AG04449 (cell line): ENCODE data around the gene DYRK2.

Experiments
- CTCF ChIA-PET: fragments of 350-600 bp; formaldehyde crosslinking; extraction: SDS; loops from one replicate; lab custom pipeline; 2021; ENCODE audit warnings: antibody characterized with exemption; lab: Yijun Ruan, JAX
- POLR2A ChIA-PET: fragments of 400-600, 350-600 bp; formaldehyde crosslinking; extraction: SDS; loops from one replicate; lab custom pipeline; 2020; ENCODE audit warnings: antibody characterized with exemption, inconsistent platforms; lab: Yijun Ruan, JAX
- DNase-seq: peaks from one replicate; pipeline ENCODE4 v3.0.0-alpha.2; 2010; ENCODE audit warnings: low read depth, low spot score
- H3K4me3 ChIP-seq: 2 replicates; pipeline ENCODE4 v1.5.1; 2011; ENCODE audit warnings: low read depth, mild to moderate bottlenecking, control low read depth, low read length
- TF ChIP-seq, protein P1 (sequence below): IDR thresholded peaks from one replicate; pipeline ENCODE4 v1.5.1; 2011; ENCODE audit warnings: mild to moderate bottlenecking, moderate library complexity, low read length, control low read depth, inconsistent platforms; ENCODE audit not compliant: insufficient read depth; ENCODE audit errors: missing control alignments

The DYRK2 gene

DNA sequence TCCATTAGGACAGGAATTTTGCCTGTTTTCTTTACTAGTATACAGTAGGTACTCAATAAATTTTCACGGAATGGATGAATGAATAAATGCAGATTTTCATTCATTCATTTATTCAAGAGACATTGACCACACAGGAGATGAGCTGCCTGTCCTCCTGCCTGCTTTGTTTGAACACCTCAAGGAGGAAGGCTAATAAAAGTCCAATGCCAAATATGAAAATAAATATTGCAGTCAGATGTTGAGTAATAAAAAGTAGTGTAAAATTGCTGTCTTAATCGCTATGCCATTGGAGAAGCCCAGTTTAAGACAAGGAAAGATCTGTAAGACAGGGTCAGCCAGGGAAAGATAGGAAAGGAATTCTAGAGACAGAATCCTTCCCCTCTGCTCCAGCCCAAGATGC, 47.4 kb downstream of the DYRK2 start:
- CTCF ChIA-PET, result no interaction called here
- POLR2A ChIA-PET, result no interaction called here
- TF ChIP-seq, protein P1, sequence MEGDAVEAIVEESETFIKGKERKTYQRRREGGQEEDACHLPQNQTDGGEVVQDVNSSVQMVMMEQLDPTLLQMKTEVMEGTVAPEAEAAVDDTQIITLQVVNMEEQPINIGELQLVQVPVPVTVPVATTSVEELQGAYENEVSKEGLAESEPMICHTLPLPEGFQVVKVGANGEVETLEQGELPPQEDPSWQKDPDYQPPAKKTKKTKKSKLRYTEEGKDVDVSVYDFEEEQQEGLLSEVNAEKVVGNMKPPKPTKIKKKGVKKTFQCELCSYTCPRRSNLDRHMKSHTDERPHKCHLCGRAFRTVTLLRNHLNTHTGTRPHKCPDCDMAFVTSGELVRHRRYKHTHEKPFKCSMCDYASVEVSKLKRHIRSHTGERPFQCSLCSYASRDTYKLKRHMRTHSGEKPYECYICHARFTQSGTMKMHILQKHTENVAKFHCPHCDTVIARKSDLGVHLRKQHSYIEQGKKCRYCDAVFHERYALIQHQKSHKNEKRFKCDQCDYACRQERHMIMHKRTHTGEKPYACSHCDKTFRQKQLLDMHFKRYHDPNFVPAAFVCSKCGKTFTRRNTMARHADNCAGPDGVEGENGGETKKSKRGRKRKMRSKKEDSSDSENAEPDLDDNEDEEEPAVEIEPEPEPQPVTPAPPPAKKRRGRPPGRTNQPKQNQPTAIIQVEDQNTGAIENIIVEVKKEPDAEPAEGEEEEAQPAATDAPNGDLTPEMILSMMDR, result no peak
- H3K4me3 ChIP-seq, result no peak overlapping the region
- DNase-seq, result no peak

DNA sequence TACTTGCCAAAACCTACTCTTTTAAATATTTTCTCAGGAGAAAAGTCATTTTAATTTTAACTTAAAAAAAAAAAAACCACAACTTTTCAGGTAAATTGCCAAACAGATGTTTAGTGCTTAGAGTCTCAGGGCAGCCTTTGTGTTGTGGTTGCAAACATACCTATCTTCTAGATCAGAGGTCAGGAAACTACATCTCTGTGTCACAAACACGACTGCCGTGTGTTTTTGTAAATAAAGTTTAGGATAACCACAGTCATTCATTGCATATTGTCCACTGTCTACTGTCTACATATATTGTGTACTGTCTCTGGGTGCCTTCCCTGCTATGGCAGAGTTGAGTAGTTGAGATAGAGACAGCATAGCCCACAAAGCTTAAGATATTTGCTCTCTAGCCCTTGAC, 48.9 kb downstream of the DYRK2 start:
- TF ChIP-seq, protein P1, result no peak
- no peak overlapping the region for H3K4me3 ChIP-seq
- ChIA-PET CTCF (no interaction called here), POLR2A (no interaction called here)
- DNase-seq, result no peak

DNA sequence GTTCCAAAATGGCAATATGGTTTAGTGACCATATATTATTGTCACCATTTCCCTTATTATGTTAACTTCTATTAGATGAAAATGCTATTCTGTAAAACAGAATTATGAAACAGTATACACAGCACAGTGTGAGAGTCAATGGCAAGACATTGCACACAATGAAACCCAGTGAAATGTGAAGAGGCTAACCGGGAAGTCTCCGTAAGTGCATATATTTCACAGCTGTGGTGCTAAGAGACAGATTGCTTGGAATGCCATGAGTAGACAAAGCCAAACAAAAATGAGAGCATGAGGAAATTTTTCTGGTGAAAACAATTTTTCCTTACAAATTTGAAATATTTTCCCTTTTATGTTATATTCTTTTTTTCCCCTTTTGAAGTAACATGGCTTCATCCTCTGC, 49.4 kb downstream of the DYRK2 start:
- ChIA-PET POLR2A (no interaction called here), CTCF (no interaction called here)
- TF ChIP-seq, protein P1, result no peak
- no peak overlapping the region for H3K4me3 ChIP-seq
- no peak for DNase-seq

DNA sequence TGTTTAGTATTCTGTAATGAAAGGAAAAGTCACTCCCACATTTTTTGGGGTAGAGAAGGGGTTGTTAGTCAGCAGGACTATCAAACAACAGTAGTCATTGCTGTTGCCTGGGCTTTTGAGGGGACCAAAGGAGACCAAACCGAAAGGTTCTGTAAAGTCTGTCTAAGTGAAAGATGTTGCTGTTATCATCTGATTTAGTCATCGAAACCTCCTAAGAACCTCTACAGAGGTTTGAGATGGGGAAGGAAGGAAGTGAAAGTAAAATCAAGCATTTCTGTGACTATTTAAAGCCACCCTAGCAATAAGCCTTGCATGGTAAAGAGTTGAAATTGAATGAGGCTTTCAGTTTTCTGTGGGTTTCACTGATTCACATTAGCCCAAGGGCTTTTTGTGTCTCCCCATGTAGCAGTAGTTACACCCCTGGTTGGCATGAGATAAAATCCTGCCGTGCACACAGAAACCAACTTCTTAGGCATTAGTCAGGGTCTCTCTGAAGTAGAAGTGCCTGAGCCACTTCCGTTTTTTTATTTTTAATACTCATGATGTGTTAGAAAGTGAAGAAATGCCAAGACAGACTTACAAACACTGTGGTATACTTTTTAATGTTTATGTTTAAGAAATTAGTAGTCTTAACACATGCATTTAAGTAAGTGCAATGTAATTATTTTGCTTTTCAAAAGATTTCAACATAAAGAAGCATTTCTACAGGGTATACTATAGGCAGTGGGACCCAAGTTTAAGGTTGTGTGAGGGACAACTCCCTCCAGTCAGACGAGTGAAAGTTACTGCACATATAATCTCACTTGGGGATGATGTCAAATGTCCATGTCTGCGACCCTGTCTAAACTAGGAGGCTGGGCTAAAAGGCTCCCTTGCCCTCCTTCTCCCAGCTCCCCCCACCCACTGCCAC, 50.4 kb downstream of the DYRK2 start:
- peak overlapping the region; percentile 21 for H3K4me3 ChIP-seq
- ChIA-PET POLR2A (no interaction called here), CTCF (no interaction called here)
- TF ChIP-seq, protein P1, result no peak
- no peak for DNase-seq

DNA sequence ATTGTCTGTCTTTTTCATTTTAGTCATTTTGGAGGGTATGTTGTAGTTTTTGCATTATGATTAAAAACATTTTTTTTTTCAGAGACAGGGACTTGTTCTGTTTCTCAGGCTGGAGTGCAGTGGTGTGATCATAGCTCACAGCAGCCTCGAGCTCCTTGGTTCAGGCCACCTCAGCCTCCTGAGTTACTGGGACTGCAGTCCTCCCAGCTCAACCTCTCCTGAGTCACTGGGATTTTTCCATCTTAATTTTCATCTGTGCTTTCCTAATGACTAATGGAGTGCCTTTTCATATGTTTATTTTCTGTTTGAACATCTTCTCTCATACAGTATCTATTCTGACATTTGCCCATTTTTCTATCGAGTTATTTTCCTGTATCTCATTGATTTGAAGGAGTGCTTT, 52.6 kb downstream of the DYRK2 start:
- no peak for DNase-seq
- POLR2A ChIA-PET, result interaction anchor here (1.0 kb wide), 1 partner anchor 53 kb away, joined by 3 read pairs; the partner anchor contains the start of gene DYRK2
- TF ChIP-seq, protein P1, result no peak
- CTCF ChIA-PET, result interaction anchor here (0.6 kb wide), 1 partner anchor 74 kb away, joined by 3 read pairs; no protein-coding TSS in a partner anchor
- no peak overlapping the region for H3K4me3 ChIP-seq

DNA sequence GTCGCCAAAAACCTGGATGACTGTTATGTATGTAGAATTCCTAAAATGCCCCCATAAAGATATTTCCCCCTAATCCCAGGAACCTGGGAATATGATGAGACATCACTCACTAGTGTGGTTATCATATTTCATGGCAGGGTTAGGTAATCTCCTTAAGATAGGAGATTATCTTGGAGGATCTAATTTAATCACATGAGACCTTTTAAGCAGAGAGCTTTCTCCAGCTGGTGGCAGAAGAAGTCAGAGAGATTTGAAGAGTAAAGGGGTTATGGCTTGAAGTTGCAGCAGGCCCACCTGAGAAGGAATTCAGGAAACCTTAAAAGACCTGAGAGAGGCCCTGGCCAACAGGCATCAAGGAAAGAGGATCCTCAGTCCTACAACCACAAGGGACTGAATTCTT, 53.6 kb downstream of the DYRK2 start:
- H3K4me3 ChIP-seq, result no peak overlapping the region
- POLR2A ChIA-PET, result no interaction called here
- no peak for DNase-seq
- CTCF ChIA-PET, result no interaction called here
- TF ChIP-seq, protein P1, result no peak
